GM21717 (cell line): ENCODE measurements around the gene SLC23A1.
A peak's percentile ranks its signal among the peaks of the same experiment; 100 is the strongest.
"Not testable (repeated sequence)": the region's sequence is repeated elsewhere in the genome, so short reads cannot be mapped to it uniquely, and the experiment has no call there.

Experiments
- ATAC-seq: cut with Tn5 transposase; IDR thresholded peaks from one replicate; pipeline ENCODE4 v1.9.1; 2021; ENCODE audit warnings: mild to moderate bottlenecking, moderate library complexity; ENCODE audit not compliant: unreplicated experiment

The SLC23A1 gene

DNA sequence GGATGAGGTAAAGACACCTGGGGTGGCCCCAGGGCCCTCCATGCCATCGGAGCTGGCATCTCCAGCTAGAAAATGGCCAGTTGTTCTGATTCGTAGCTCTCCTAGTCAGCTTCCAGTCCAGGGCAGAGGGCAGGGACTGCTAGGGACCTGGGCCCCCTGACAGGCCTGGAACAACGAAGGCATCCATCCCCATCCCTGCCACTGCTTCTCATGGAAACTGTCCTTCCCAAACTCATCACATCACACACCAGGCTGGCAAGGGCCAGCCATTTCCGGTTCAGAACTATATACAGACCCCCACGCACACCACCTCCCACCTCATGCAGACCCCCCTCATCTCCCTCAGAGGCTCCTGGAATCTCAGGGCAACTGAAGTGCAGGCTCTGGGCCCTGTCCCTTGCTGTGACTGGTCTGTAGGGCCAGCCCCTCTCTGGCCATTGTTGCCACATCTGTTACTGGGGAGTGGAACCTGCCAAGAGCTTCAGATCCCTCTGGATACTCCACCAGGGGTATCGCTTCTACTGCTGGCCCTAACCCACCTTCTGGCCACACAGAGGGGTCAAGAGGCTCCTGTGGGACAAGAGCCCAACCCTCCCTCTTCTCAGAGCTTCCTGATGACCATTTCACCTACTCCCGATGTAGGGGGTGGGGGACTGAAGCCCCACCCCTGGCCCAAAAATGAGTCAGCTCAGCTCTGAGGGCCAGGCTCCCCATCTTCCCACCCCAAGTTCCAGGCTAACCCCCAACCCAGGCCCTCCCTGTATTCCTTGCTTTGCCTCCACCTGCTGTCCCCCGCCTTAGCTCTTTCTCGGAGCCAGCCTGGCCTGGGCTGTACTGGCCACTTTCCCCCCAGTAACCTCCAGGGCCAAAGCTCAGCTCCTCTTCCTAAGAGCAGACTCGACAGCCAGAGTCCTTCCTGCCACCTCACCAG lies 7.8 kb upstream of the SLC23A1 start:
- ATAC-seq, result no peak

DNA sequence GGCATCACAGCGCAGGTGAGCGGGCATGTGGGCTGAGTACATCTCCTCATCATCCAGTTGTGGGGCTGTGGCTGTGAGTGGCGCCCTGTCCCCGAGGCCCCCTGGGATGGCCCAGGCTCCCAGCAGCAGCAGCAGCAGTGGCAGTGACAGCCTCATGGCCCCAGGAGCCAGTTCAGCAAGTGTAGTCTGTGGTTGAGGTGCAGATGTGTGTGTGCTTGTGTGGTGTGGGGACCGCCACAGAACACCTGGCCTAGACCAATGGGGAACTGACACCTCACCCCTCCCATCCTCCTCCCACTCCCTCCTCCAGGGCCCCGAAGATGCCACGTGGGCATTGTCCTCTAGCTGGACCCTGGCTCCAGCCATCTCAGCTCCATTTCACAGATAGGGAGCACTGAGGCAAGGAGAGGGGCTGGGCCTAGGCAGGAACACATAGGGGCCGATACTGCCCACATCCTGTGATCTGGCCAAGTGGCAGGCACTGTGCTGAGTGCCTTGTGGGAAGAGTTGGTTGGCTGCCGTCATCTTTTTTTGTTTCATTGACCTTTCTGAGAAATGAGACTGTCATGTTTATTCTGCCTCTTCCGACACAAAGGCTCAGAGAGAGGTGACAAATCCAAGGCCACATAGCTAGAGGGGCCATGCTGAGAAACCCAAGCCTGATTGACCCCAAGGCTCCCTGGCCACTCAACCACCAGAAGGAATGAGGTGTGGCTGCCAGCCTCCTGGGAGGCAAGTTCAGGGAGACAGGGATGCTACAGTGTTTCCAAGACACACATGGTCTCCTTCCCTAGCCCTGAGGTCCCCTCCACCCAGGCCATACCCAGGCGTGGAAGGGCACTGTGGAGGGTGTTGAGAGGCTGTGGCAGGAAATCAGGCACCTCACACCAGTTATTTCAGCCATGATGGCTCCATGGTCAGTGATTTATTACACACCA lies 6.9 kb upstream of the SLC23A1 start, which contains the start of gene MZB1:
Gene MZB1 (minus strand): TSS at position 213 of the 938 bp plus-strand sequence. CDS start 57 bp downstream, at position 156.
- ATAC-seq, result peak; percentile 38

DNA sequence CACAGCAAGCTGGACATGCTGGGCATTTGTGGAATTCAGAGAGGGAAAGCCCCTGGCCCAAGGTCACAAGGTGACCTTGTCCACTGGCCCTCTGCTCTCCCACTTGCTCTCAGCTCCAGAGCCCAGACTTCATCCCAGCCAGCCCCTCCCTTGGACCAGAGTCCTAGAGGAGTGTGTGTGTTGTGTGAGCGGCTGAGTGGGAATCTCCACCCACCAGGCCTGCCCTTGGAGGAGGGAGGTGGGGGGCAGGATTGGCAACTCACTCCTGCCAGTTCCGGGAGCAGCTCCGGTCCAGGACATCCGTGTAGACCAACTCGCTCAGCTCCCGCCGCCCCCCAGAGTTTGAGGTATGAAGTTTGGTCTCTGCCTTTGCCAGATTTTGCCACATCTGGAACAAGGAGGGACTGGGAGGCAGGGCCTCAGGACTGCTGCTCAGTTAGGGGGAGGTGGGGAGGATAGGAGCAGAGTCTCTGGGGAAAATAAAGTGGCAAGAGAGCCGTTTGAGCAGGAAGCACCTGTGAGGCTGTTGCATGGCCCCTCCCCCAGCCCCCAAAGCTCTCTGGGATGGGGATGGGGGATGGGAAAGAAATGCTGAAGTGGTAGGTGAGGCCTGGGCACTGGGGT lies 5.2 kb upstream of the SLC23A1 start:
- no peak for ATAC-seq

DNA sequence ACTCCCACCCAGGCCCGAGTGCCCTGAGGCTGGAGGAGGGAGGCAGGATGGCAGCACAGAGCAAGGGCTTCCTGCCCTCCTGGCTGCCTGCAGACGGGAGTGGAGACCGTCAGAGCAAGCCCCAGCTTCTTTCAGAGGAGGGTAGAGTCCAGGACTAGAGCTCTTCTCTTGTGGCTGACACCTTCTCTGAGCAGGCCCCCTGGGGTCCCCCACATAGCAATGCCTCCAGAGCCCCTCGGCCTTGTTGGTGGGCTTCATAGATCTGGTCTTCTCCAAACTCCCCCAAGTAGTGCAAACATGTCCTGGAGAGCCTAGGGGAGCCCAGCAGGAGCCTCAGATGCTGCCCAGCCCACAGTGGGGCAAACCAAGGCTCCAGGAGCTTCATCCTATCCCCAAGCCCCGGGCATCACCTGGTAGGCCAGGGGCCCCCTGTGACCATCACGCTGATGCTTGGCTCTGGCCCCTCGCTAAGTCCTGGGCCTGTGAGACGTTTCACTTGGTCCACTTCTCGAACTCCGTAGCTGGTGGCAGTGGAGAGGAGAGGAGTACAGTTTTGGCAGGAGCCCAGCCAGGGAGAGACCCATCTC lies 4.6 kb upstream of the SLC23A1 start:
- no peak for ATAC-seq

- not testable (repeated sequence) for ATAC-seq
These were observed 3.9 kb upstream of the SLC23A1 start for GRCh38 chr5:139386956-139387355.

- no peak for ATAC-seq
These were observed 2.9 kb upstream of the SLC23A1 start for GRCh38 chr5:139386050-139386438.

GRCh38 chr5:139385061-139386049 lies 2.3 kb upstream of the SLC23A1 start:
- no peak for ATAC-seq

GRCh38 chr5:139384591-139385051 lies 1.5 kb upstream of the SLC23A1 start:
- ATAC-seq, result no peak

- ATAC-seq, result no peak
These were observed 995 bp upstream of the SLC23A1 start for GRCh38 chr5:139383993-139384590.

GRCh38 chr5:139382807-139383206 lies 290 bp downstream of the SLC23A1 start:
- no peak for ATAC-seq

GRCh38 chr5:139381837-139382761 lies 998 bp downstream of the SLC23A1 start:
- ATAC-seq, result no peak

GRCh38 chr5:139379626-139380449 lies 3.3 kb downstream of the SLC23A1 start:
- ATAC-seq, result no peak

- no peak for ATAC-seq
These were observed 4.1 kb downstream of the SLC23A1 start for GRCh38 chr5:139378941-139379361.

- ATAC-seq, result no peak
These were observed 4.8 kb downstream of the SLC23A1 start for GRCh38 chr5:139378101-139378825.

DNA sequence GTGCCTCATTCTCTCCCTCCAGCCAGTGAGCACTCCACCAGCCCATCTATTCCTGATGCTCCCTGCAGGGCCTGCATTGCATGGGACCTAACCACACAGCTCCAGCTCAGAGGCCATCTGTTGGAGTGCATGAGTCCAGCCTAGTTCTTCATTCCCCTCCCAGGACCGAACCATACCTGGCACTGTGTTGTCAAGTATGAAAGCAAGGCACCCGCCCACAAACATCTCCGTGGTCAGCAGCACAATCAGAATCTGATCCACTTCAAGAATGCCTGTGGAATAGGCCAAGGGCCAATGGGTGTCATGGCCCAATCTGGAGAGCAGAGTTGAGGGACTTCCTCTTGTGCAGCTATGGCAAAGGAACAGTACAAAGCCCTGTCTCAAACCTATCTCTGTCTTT lies 5.9 kb downstream of the SLC23A1 start:
- ATAC-seq, result no peak

GRCh38 chr5:139376364-139376763 lies 6.7 kb downstream of the SLC23A1 start:
- ATAC-seq, result no peak
